Measurements from ENCODE around the gene HSPBP1. TPM values are rescaled to one million over a fixed set of nuclear protein-coding genes. Genes with fewer than 3 reads are reported as not detected.

Gene HSPBP1
- total and polyA plus RNA-seq, 9 of the 15 experiments (the other 6 are each of a cell fraction or from before 2014, with no cell fraction given): 0.83 to 81.3 (median 21.8) TPM

DNA sequence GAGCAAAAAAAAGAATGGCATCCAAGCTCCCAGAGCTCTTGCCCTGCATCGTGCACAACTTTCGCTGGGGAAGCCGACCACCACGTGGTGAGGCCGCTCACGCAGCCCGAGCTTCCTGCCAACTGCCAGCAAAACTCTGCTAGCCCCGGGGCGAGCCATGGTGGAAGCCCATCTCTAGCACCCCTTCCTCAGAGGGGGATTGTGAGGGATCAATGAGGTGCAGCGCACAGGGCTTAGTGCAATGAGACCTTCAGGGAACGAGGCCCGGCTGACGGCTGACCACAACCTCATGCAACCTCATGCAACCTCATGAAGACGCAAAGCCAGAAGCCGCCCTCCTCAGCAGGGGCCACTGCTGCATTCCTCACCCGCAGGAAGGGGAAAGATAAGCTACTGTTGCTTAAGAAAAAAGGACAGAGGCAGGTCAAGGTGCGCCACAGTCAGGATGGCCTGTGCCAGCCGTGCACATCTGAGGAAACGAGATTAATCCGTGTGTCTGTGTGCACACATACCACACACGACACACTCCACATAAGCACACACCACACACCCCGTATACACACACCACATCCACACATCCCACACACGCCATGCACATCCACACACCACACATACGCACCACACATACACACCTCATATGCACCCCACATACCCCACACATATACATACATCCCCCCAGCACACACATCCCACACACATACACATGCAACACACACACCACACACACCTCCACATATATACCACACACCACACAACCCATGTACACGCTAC is 9.6 kb downstream of the HSPBP1 start (continued):
- TF ChIP-seq, protein P1, sequence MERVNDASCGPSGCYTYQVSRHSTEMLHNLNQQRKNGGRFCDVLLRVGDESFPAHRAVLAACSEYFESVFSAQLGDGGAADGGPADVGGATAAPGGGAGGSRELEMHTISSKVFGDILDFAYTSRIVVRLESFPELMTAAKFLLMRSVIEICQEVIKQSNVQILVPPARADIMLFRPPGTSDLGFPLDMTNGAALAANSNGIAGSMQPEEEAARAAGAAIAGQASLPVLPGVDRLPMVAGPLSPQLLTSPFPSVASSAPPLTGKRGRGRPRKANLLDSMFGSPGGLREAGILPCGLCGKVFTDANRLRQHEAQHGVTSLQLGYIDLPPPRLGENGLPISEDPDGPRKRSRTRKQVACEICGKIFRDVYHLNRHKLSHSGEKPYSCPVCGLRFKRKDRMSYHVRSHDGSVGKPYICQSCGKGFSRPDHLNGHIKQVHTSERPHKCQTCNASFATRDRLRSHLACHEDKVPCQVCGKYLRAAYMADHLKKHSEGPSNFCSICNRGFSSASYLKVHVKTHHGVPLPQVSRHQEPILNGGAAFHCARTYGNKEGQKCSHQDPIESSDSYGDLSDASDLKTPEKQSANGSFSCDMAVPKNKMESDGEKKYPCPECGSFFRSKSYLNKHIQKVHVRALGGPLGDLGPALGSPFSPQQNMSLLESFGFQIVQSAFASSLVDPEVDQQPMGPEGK (CRISPR knock-in tag; IDR thresholded peaks at IDR 0.05; ENCODE audit: borderline replicate concordance): no peak
- peak; percentile 89 for TF ChIP-seq ZNF766 (CRISPR knock-in tag; conservative IDR thresholded peaks at IDR 0.05)
- TF ChIP-seq, protein P2, sequence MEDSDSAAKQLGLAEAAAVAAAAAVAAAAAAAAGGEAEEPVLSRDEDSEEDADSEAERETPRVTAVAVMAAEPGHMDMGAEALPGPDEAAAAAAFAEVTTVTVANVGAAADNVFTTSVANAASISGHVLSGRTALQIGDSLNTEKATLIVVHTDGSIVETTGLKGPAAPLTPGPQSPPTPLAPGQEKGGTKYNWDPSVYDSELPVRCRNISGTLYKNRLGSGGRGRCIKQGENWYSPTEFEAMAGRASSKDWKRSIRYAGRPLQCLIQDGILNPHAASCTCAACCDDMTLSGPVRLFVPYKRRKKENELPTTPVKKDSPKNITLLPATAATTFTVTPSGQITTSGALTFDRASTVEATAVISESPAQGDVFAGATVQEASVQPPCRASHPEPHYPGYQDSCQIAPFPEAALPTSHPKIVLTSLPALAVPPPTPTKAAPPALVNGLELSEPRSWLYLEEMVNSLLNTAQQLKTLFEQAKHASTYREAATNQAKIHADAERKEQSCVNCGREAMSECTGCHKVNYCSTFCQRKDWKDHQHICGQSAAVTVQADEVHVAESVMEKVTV (CRISPR knock-in tag; IDR thresholded peaks at IDR 0.05): no peak
- TF ChIP-seq RBFOX2 (IDR thresholded peaks at IDR 0.05; ENCODE audit: low read depth, low read length): peak; percentile 78
- no peak for TF ChIP-seq PRPF4 (IDR thresholded peaks at IDR 0.05; ENCODE audit: insufficient read depth, low read depth, low read length, poor library complexity, severe bottlenecking)
- no peak for TF ChIP-seq NFE2L1 (tag; IDR thresholded peaks at IDR 0.05; ENCODE audit: borderline replicate concordance, low read depth)
- TF ChIP-seq, protein P3, sequence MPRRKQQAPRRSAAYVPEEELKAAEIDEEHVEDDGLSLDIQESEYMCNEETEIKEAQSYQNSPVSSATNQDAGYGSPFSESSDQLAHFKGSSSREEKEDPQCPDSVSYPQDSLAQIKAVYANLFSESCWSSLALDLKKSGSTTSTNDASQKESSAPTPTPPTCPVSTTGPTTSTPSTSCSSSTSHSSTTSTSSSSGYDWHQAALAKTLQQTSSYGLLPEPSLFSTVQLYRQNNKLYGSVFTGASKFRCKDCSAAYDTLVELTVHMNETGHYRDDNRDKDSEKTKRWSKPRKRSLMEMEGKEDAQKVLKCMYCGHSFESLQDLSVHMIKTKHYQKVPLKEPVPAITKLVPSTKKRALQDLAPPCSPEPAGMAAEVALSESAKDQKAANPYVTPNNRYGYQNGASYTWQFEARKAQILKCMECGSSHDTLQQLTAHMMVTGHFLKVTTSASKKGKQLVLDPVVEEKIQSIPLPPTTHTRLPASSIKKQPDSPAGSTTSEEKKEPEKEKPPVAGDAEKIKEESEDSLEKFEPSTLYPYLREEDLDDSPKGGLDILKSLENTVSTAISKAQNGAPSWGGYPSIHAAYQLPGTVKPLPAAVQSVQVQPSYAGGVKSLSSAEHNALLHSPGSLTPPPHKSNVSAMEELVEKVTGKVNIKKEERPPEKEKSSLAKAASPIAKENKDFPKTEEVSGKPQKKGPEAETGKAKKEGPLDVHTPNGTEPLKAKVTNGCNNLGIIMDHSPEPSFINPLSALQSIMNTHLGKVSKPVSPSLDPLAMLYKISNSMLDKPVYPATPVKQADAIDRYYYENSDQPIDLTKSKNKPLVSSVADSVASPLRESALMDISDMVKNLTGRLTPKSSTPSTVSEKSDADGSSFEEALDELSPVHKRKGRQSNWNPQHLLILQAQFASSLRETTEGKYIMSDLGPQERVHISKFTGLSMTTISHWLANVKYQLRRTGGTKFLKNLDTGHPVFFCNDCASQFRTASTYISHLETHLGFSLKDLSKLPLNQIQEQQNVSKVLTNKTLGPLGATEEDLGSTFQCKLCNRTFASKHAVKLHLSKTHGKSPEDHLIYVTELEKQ (CRISPR knock-in tag; IDR thresholded peaks at IDR 0.05): 0 out of 2 replicates have a peak, but pooled peaks have one; percentile 3
- TF ChIP-seq TRIM24 (IDR thresholded peaks at IDR 0.05): peak; percentile 83 to 89; a peak in 3 of 4 replicates
- 0 out of 2 replicates have a peak, but pooled peaks have one; percentile 30 for TF ChIP-seq BCOR (IDR thresholded peaks at IDR 0.05)
- peak; percentile 91; the same call in 1 of the 2 replicates for TF ChIP-seq HBP1 (CRISPR knock-in tag; IDR thresholded peaks at IDR 0.05)
- no peak for TF ChIP-seq ZNF165 (CRISPR knock-in tag; IDR thresholded peaks at IDR 0.05; ENCODE audit: borderline replicate concordance)
- no peak for TF ChIP-seq RNF219 (CRISPR knock-in tag; IDR thresholded peaks at IDR 0.05)
- TF ChIP-seq USF2 (CRISPR knock-in tag; IDR thresholded peaks at IDR 0.05): no peak
- TF ChIP-seq TCFL5 (CRISPR knock-in tag; conservative IDR thresholded peaks at IDR 0.05): 0 out of 2 replicates have a peak, but pooled peaks have one; percentile 20
